Muscle layer of duodenum (tissue), 2 donors: ENCODE results near the gene KLHL22.
"Not testable (repeated sequence)": the region's sequence is repeated elsewhere in the genome, so short reads cannot be mapped to it uniquely, and the experiment has no call there.

Source experiments
- H3K27ac ChIP-seq: one replicate; pipeline ENCODE4 v1.7.0; 2013; ENCODE audit warnings: mild to moderate bottlenecking, low read length
- H3K27me3 ChIP-seq: one replicate; pipeline ENCODE4 v1.7.0; 2013; ENCODE audit warnings: low read depth, mild to moderate bottlenecking, control low read depth, low read length
- H3K36me3 ChIP-seq, 2 donors: one replicate each; pipeline ENCODE4 v1.7.0; 2013; ENCODE audit warnings: low read length in 2 of 2, control low read depth in 1 of 2, mild to moderate bottlenecking in 1 of 2; ENCODE audit not compliant: insufficient read depth in 2 of 2, control insufficient read depth in 1 of 2
- H3K4me1 ChIP-seq, 2 donors: one replicate each; pipeline ENCODE4 v1.7.0; 2013; ENCODE audit warnings: low read length in 2 of 2, mild to moderate bottlenecking in 2 of 2, control low read depth in 1 of 2, moderate library complexity in 1 of 2; ENCODE audit not compliant: insufficient read depth in 2 of 2, control insufficient read depth in 1 of 2
- H3K4me3 ChIP-seq, 2 donors: one replicate each; pipeline ENCODE4 v1.7.0; 2013; ENCODE audit warnings: low read length in 2 of 2, low read depth in 1 of 2, mild to moderate bottlenecking in 1 of 2
- H3K9me3 ChIP-seq, 2 donors: one replicate each; pipeline ENCODE4 v1.7.0; 2013; ENCODE audit warnings: low read length in 2 of 2, control low read depth in 1 of 2, mild to moderate bottlenecking in 1 of 2; ENCODE audit not compliant: control insufficient read depth in 1 of 2
- donor health status: healthy.

KLHL22 gene

GRCh38 chr22:20451129-20451778 lies 44.3 kb downstream of the KLHL22 start:
- not testable (repeated sequence) for H3K9me3 ChIP-seq, H3K4me1 ChIP-seq, H3K4me3 ChIP-seq, H3K27me3 ChIP-seq, H3K27ac ChIP-seq
- peaks cover 9 to 22% of the 10 kb centered on the region in 2 donors for H3K36me3 ChIP-seq

DNA sequence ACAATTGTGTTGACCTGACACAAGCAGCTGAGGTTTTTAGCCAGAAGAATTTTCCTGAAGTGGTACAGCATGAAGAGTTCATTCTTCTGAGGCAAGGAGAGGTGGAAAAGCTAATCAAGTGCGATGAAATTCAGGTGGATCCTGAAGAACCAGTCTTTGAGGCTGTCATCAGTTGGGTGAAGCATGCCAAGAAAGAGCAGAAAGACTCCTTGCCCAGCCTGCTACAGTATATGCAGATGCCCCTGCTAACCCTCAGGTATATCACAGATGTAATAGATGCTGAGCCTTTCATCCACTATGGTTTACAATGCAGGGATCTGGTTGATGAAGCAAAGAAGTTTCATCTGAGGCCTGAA lies 45.1 kb downstream of the KLHL22 start:
- H3K4me1 ChIP-seq = no peaks in the 10 kb centered on the region
- no peak overlapping the region for H3K27ac ChIP-seq
- peaks cover 14 to 30% of the 10 kb centered on the region in 2 donors for H3K36me3 ChIP-seq
- no peaks in the 10 kb centered on the region for H3K9me3 ChIP-seq
- H3K27me3 ChIP-seq = no peaks in the 10 kb centered on the region
- no peak overlapping the region for H3K4me3 ChIP-seq

- Histone ChIP-seq H3K27me3 (no peaks in the 10 kb centered on the region), H3K36me3 (peaks cover 14 to 33% of the 10 kb centered on the region in 2 donors), H3K27ac (no peak overlapping the region), H3K4me1 (no peaks in the 10 kb centered on the region), H3K4me3 (no peak overlapping the region), H3K9me3 (no peaks in the 10 kb centered on the region)
These were observed 45.6 kb downstream of the KLHL22 start for GRCh38 chr22:20449819-20450550.

GRCh38 chr22:20448630-20449029 lies 47.0 kb downstream of the KLHL22 start:
- Histone ChIP-seq H3K4me3 (no peak overlapping the region), H3K36me3 (peaks cover 17 to 44% of the 10 kb centered on the region in 2 donors)

DNA sequence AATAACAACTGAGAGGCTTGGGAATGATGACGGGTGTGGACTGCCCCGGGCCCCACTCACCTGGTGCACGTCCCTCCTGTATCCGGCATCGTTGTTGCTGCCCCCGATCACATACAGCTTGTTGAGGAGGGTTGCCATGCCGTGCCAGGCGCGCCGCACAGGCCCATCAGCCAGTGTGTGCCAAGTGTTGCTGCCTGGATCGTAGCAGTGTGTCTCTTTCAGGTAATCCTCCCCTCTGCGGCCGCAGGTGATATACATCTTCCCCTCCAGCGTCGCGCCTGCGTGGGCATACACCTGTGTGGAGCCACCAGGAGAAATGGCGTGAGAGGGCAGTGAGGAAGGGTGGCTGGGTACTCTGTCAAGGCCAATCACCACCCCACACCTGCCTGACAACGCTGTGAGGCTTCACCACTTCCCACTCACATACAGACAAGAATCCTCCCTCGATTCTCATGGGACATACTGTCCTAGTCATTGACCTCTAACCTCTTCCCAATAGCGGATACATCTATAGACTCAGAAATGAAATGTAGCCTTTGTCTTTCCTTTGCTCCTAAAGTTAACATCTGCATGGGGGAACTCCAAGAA lies 49.1 kb downstream of the KLHL22 start:
- Histone ChIP-seq H3K4me3 (no peak overlapping the region), H3K9me3 (no peaks in the 10 kb centered on the region), H3K27ac (no peak overlapping the region), H3K4me1 (no peaks in the 10 kb centered on the region), H3K27me3 (no peaks in the 10 kb centered on the region), H3K36me3 (peaks cover 13 to 49% of the 10 kb centered on the region in 2 donors)

More at GRCh38 chr22:20448630-20449029, 47.0 kb downstream of the KLHL22 start:
- H3K27me3 ChIP-seq = no peaks in the 10 kb centered on the region
- no peaks in the 10 kb centered on the region for H3K9me3 ChIP-seq
- no peaks in the 10 kb centered on the region for H3K4me1 ChIP-seq
- H3K27ac ChIP-seq = no peak overlapping the region

- no peaks in the 10 kb centered on the region for H3K9me3 ChIP-seq
- H3K36me3 ChIP-seq = peaks cover 10 to 40% of the 10 kb centered on the region in 2 donors
- H3K4me3 ChIP-seq = no peak overlapping the region
- H3K27ac ChIP-seq = no peak overlapping the region
- no peaks in the 10 kb centered on the region for H3K27me3 ChIP-seq
- no peaks in the 10 kb centered on the region for H3K4me1 ChIP-seq
These were observed 51.3 kb downstream of the KLHL22 start for GRCh38 chr22:20444325-20444724.

DNA sequence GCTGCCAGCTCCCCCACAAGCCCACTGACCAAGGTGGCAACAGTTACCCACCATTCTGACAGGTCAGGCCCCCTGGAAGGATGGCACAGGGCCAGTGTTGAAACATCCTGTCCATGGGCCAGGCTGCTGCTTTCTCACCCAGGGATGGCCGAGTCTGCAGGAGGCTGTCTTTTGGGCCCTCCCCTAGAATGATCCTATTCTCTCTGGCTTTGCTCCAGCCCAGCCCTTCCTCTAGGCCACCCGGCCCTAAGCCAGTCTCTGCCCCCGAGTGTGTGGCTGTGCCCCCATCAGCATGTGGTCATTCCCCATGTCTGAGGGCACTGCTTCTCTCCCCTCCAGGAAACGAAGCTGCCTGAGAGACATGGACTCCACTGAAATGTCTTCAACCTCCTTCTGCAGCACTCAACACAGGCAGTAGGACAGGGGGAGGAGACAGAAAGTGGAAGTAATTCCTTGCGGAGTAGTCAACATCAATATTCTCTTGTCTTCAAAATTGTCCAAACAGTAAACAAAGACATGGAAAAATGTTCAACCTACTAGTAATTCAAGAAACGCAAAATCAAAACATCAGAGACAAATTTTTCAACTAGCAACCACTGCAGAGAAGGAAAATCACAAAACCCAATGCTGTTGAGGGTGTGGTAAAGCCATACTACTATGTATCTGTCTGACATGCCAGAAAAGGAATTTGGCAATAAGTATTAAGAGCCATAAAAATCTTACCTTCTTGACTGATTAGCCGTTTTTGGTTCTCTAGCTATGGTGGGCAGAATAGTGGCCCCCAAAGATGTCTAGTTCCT lies 52.9 kb downstream of the KLHL22 start:
- peaks cover 10 to 40% of the 10 kb centered on the region in 2 donors for H3K36me3 ChIP-seq
- no peak overlapping the region for H3K4me3 ChIP-seq
- peaks cover 0 to 7% of the 10 kb centered on the region in 2 donors for H3K4me1 ChIP-seq
- H3K9me3 ChIP-seq = no peaks in the 10 kb centered on the region
- no peaks in the 10 kb centered on the region for H3K27me3 ChIP-seq
- no peak overlapping the region for H3K27ac ChIP-seq

DNA sequence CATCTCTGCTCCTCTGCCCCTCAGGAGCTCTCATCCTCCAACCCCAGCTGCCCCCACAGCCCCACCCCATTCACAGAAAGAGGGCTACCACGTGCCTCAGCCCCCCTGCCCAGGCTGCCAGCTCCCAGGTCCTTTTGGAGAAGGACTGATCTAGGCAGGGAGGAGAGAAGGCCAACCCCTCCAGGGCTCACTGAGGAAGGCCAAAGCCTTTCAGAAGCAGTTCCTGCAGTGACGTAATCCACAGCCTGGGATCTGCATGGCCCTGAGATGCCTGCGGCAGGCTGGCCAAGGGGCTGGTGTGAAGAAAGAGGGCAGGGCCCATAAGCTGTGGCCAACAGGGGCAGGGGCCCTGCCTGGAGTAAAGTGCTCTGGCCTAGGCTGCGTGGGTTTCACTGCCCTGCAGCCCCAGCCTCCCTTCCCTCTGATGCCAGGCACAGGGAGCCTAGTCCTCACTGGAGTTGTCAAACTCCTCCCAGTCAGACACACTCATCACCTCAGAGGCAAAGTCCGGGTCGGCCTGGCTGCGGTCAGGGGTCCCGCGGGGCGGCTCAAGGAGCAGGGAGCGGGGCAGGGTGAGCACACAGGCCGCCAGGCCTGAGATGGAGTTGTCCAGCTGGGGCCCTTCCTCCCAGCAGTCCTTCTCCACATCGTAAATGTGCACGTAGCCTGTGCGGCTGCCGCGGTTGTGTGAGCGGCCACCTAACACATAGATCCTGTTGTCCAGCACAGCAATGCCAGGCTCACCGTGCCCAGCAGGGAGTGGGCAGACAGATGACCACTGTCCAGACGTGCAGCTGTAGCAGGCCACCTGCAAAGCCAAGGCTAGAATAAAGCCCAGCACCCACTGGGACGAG lies 53.7 kb downstream of the KLHL22 start:
- Histone ChIP-seq H3K27ac (no peak overlapping the region), H3K27me3 (peaks cover 5% of the 10 kb centered on the region), H3K4me1 (peaks cover 0 to 12% of the 10 kb centered on the region in 2 donors), H3K36me3 (peaks cover 10 to 40% of the 10 kb centered on the region in 2 donors), H3K4me3 (no peak overlapping the region), H3K9me3 (no peaks in the 10 kb centered on the region)

DNA sequence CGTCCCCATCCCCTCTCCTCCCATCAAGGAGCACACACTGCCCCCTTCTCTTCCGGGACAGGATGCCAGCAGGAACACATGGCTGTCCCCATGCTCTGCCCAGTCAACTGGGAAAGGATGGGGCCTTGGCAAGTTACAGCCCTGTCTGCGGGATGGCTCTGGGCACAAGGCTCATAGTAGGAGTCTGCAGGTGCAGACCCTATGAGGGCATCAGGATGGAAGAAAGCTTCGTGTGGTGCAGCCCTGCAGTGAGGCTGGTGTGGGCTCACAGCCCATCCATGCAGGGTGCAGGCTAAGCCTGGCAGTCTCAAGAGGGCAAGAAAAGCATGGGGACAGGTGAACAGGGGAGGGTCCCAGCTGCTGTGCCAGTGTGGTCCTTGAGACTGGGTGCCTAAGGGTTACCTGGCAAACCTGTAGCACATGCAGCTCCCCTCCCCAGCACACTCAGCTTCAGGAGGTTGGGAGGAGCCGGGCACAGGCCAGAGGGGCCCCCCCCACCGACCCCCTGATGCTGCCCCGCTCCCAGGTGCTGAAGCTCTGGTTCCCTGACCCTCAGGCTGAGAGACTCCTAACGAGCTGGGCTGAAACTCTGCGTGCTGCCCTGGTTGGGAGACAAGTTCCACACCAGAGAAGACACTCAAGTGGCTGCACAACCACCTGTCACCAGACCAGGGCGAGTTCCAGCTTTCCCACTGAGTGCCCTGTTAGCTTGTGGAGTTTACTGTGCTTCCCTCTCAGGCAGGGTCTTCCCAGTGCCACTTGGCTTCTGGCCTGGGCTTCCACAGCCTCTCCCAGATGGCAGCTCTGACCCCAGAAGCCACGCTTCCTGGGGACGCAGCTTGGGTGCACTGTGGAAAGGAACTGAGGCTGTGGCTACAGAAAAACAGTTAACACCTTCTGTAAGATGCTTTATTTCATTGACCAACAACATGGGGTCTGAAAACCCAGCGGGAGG lies 54.7 kb downstream of the KLHL22 start:
- H3K9me3 ChIP-seq = no peaks in the 10 kb centered on the region
- no peak overlapping the region for H3K4me3 ChIP-seq
- H3K4me1 ChIP-seq = peaks cover 0 to 20% of the 10 kb centered on the region in 2 donors
- peaks cover 5 to 31% of the 10 kb centered on the region in 2 donors for H3K36me3 ChIP-seq
- no peak overlapping the region for H3K27ac ChIP-seq
- peaks cover 8% of the 10 kb centered on the region for H3K27me3 ChIP-seq
